ENCODE measurements around the gene RANBP10.

DNA sequence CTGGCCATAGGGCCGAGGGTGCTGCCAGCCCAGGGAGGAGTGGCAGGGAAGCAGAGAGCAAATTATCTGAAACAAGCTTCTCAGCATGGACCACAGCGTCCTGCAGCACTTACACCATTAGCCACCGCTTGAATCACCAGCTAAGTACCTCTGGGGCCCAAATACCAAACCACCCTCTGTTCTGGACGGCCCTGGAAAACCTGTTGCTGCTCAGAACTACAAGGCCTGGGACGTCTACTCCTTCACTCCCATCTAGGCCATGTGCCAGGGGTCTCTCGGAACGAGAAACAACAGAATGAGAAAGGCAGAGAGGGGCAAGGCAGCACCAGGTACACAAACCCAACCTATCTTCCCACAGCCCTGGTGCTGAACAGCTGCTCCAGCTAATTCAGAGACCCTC lies 47.4 kb downstream of the RANBP10 start:
- no peak for TF ChIP-seq POLR2A (IDR thresholded peaks at IDR 0.05; ENCODE audit: control extremely low read depth in 1 of 2, low read depth in 2 of 2, low read length in 2 of 2)
- no peak for TF ChIP-seq CEBPB (IDR thresholded peaks at IDR 0.05; ENCODE audit: low read depth, low read length)
- TF ChIP-seq, protein P1, sequence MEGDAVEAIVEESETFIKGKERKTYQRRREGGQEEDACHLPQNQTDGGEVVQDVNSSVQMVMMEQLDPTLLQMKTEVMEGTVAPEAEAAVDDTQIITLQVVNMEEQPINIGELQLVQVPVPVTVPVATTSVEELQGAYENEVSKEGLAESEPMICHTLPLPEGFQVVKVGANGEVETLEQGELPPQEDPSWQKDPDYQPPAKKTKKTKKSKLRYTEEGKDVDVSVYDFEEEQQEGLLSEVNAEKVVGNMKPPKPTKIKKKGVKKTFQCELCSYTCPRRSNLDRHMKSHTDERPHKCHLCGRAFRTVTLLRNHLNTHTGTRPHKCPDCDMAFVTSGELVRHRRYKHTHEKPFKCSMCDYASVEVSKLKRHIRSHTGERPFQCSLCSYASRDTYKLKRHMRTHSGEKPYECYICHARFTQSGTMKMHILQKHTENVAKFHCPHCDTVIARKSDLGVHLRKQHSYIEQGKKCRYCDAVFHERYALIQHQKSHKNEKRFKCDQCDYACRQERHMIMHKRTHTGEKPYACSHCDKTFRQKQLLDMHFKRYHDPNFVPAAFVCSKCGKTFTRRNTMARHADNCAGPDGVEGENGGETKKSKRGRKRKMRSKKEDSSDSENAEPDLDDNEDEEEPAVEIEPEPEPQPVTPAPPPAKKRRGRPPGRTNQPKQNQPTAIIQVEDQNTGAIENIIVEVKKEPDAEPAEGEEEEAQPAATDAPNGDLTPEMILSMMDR (IDR thresholded peaks at IDR 0.05; ENCODE audit: control extremely low read depth in 1 of 3, insufficient read depth in 1 of 3, low read depth in 1 of 3, low read length in 3 of 3) = no peak
- no peak for TF ChIP-seq TAF1 (IDR thresholded peaks at IDR 0.05; ENCODE audit: low read depth, low read length)
- TF ChIP-seq TCF12 (IDR thresholded peaks at IDR 0.05; ENCODE audit: low read depth, low read length) = no peak
- TF ChIP-seq RFX5 (IDR thresholded peaks at IDR 0.05; ENCODE audit: borderline replicate concordance, low read depth, low read length) = no peak
- no peak for TF ChIP-seq FOSL1 (IDR thresholded peaks at IDR 0.05; ENCODE audit: insufficient read depth, low read depth, low read length)
